GM21786 (cell line): ENCODE results near the gene CHAD.
"Not testable (repeated sequence)": the region's sequence is repeated elsewhere in the genome, so short reads cannot be mapped to it uniquely, and the experiment has no call there.

Experiments used
- ATAC-seq: cut with Tn5 transposase; IDR thresholded peaks from one replicate; pipeline ENCODE4 v1.9.1; 2021; ENCODE audit not compliant: unreplicated experiment

Gene CHAD

GRCh38 chr17:50432125-50432762 lies 36.4 kb downstream of the CHAD start:
- ATAC-seq = no peak

- no peak for ATAC-seq
Measured at GRCh38 chr17:50430821-50431618, 37.7 kb downstream of the CHAD start.

- ATAC-seq = no peak
Measured at GRCh38 chr17:50429793-50430192, 38.9 kb downstream of the CHAD start.

- ATAC-seq = no peak
Measured at GRCh38 chr17:50428831-50429424, 39.8 kb downstream of the CHAD start.

- ATAC-seq = not testable (repeated sequence)
Measured at GRCh38 chr17:50428126-50428525, 40.6 kb downstream of the CHAD start.

GRCh38 chr17:50426814-50427787 lies 41.6 kb downstream of the CHAD start:
- ATAC-seq = no peak

- ATAC-seq = no peak
Measured at GRCh38 chr17:50426472-50426782, 42.3 kb downstream of the CHAD start.

DNA sequence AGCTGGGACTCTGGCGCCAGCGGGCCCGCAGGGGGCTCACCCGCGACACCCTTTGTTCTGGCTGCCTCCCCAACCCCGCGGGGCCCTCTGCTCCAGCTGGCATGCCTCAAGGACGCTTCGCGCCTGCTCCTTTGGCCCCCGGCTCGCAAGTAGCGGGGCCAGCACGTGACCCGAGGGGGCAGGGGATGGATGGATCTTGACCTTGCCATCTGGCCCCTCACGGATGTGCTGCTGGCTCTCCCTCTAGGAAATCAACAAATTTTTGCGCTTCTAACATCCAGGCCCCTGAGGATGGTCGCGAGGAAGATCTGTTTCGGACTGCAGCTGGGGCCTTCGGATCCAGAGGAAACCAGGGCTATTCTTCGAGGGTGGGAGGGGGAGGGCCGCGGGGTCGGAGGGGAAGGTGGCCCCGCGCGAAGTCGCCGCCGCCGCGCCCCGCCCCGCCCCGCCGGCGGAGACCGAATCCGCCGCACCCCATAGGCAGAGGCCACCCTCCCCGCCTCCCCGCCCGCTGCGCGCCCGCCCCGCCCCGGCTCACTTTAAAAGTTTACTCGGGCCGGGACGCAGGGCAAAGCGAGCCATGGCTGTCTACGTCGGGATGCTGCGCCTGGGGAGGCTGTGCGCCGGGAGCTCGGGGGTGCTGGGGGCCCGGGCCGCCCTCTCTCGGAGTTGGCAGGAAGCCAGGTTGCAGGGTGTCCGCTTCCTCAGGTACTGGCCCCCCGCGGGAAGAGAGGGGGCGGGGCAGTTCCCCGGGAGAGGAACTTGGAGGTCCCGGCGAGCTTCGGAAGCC lies 42.8 kb downstream of the CHAD start, which contains the start of gene ACSF2:
ACSF2 (plus strand) TSS at position 537 of the 790 bp plus-strand sequence; CDS start at position 581, 44 bp downstream.
- peak; percentile 32 for ATAC-seq

GRCh38 chr17:50424996-50425681 lies 43.5 kb downstream of the CHAD start:
- no peak for ATAC-seq

DNA sequence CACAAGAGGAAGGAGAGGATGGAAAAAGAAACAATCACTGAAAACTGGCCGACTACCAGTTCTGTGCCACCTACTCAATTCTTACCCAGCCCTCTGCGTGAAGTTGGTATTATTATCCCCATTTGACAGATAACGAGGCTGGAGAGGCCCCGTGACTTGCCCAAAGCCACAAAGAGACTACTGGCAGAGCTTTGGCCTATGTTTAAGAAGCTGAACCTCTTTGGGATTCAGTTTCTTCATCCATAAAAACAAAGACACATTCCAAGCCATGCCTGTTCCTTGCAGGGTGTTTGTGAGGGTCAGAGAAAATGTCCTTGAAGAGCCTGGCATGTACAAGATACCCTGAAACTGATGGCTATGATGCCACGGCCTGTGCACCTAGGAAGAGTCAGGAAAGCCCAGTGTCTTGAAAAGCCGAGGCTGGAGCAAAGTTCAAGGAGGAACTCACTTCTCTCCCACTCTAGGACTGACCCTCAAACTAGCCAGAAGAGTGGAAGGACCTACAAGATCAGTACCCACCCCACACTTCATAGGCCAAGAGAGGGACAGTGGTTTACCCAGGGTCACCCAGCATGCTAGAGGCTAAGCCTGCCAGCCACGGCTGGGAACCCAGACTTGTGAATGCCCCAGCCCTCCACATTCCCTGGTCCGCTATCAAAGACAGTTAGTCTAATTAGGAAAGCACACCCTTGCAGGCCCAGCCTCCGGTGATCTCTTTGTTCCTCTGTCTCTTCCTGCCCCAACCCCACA lies 44.3 kb downstream of the CHAD start:
- ATAC-seq = no peak

DNA sequence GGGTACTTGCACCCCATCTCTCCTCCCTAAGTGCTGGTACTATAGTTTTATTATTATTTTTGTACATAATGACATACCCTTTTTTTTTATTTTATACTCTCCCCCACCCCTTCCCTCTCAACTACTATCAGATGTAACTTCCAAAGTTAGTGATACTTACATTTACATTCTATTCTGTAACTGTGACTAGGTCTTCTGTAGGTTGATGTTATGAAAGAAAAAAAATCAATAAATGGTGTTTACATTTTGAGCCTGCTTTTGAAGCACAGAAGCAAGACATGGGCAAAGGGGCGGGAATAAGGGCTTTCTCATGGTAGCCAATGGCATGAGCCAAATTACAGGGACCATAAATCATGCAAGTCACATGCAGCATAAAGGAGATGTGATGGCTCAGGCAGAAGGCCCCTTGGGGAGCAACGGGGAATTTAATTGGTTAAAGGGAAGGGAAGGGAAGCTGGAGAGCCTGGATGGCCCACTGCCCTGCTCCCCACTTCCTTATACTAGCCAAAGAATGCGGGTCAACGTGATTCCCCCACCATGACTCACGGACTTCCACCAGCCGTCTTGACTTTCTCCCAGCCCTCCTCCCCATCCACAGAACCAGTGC lies 45.0 kb downstream of the CHAD start:
- ATAC-seq = no peak

- ATAC-seq = no peak
Measured at GRCh38 chr17:50422738-50423137, 45.9 kb downstream of the CHAD start.

DNA sequence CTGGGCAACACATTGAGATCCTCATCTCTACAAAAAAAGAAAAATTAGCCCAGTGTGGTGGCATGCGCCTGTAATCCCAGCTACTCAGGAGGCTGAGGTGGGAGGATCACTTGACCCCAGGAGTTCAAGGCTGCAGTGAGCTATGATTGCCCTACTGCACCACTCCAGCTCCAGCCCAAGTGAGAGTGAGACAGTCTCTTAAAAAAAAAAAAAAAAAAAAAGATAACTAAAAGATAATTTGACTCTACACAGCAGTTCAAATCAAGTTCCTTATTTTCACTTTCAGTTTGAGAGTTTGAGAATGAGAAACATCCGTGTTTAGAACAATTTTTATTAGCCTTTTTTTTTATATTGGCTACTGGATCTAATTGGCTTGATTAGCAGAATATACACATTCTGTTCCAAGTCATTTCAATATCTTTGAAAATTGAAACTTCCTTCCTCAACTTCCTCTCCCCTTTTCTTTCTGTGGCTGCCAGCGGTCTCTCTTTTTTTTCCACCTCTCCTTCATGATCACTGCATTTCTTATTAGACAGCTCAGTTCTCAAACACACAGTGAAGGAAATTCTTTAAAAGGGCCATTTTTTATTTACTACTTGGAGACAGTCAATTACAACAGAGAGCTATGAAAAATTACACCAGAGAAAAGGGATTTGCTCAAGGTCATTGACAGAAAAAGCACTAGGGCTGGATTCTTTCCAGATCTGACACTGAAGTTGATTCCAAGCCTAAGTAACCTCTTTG lies 47.2 kb downstream of the CHAD start:
- peak; percentile 50 for ATAC-seq

DNA sequence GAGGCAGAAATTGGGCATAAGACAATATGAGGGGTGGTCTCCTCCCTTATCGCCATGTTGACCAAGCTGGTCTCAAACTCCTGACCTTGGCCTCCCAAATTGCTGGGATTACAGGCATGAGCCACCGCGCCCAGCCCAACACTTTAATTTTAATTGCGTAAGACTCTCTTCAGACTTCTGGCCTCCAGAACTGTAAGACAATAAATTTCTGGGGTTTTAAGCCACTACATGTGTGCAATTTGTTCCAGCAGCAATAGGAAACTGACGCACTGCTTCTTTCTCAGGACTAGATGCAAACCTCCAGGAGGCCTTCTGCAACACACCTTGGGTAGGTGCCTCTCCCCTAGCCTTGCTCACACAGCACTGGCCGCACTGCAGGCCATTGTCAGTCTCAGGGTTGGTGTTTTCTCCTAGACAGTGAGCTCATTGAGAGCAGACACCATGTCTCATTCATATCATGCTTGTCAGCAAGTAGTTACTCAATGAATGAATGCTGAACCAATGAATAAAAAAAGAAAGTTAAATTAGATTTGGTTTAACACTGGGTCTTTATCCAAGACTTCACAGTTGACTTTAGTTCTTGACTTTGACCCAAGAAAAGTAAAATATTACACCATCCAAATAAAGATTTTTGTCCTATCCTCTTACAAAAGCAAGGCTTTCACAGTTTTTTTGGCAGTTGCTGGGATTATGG lies 48.1 kb downstream of the CHAD start:
- ATAC-seq = no peak

DNA sequence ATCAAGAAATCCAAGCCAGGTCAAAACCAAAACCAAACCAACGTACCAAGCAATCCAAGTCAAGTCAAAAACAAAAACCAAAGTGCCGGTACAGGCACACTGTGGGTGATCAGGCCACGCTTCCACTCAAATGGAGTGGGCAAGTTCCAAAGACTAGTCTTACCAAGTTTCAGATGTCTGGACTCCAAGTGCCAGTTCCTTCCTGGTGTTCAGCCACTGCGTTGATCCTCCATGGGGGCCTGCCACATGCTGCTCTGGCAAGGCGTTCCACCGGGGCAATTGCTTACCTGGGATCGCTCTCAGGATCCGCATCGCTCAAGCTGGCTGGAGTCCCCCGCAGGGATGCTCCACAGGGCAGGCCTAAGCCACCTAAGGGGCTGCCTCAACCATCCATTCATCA lies 49.1 kb downstream of the CHAD start:
- ATAC-seq = not testable (repeated sequence)

- no peak for ATAC-seq
Measured at GRCh38 chr17:50414808-50415207, 53.9 kb downstream of the CHAD start.
